GM21786 (cell line): ENCODE results near the gene C2orf81.

Experiments used
- ATAC-seq: cut with Tn5 transposase; IDR thresholded peaks from one replicate; pipeline ENCODE4 v1.9.1; 2021; ENCODE audit not compliant: unreplicated experiment

The C2orf81 gene

GRCh38 chr2:74364533-74365505, 56.6 kb downstream of the C2orf81 start:
- ATAC-seq = no peak
